Gastroesophageal sphincter (tissue), 3 donors: Measurements from ENCODE around the gene ROR1.

Source experiments
- CTCF ChIP-seq, 4 experiments: fragments of 200-600 bp in 2 of 4; fragments of 450-650 bp in 2 of 4; sonication (generic) in 1 of 4; IDR thresholded peaks; one replicate each; pipeline ENCODE4 v1.5.1; 2017 to 2019; ENCODE audit warnings: antibody characterized with exemption in 4 of 4, mild to moderate bottlenecking in 2 of 4, moderate library complexity in 2 of 4
- EP300 ChIP-seq: sonication (generic); formaldehyde crosslinking; IDR thresholded peaks from one replicate; pipeline ENCODE4 v1.6.1; 2017; ENCODE audit warnings: antibody characterized with exemption, mild to moderate bottlenecking
- POLR2A ChIP-seq, 2 donors: fragments of 450-650 bp; IDR thresholded peaks; one replicate each; pipeline ENCODE4 v1.6.1; 2017; ENCODE audit warnings: antibody characterized with exemption in 2 of 2, mild to moderate bottlenecking in 2 of 2, moderate library complexity in 1 of 2
- POLR2AphosphoS5 ChIP-seq: sonication (generic); formaldehyde crosslinking; IDR thresholded peaks from one replicate; pipeline ENCODE4 v1.6.1; 2017; ENCODE audit warnings: antibody characterized with exemption

- TF ChIP-seq CTCF (IDR thresholded peaks at IDR 0.05) (no peak), POLR2A (IDR thresholded peaks at IDR 0.05) (no peak), EP300 (no peak), POLR2AphosphoS5 (no peak)
These were observed 338.0 kb downstream of the ROR1 start for GRCh38 chr1:64111787-64112186.
